Fibroblast of mammary gland (primary cell): ENCODE data around the gene CHRNA3.

Experiments
- DNase-seq: peaks from one replicate; pipeline ENCODE4 v3.0.0-alpha.2; 2010; ENCODE audit warnings: low read depth
- H3K4me3 ChIP-seq: 2 replicates; pipeline ENCODE4 v1.5.1; 2011; ENCODE audit warnings: low read depth, mild to moderate bottlenecking, low read length, moderate library complexity; ENCODE audit not compliant: control insufficient read depth
- CTCF ChIP-seq: conservative IDR thresholded peaks from 2 replicates; pipeline ENCODE4 v1.5.1; 2011; ENCODE audit warnings: low read depth, low read length, inconsistent platforms; ENCODE audit not compliant: control insufficient read depth, insufficient read depth

The CHRNA3 gene

GRCh38 chr15:78620527-78621421 lies at the start of gene CHRNA3:
Gene CHRNA3 (minus strand): TSS chr15:78620996. CDS start chr15:78620794, 202 bp downstream.
- TF ChIP-seq CTCF: no peak
- no peak within 1 kb of the TSS for H3K4me3 ChIP-seq
- DNase-seq: no peak

- DNase-seq: no peak
- no peak for TF ChIP-seq CTCF
- H3K4me3 ChIP-seq: no peak overlapping the region
Observed at GRCh38 chr15:78668987-78669386, 48.2 kb upstream of the CHRNA3 start.

GRCh38 chr15:78667578-78668236 lies 46.9 kb upstream of the CHRNA3 start:
- TF ChIP-seq CTCF: no peak
- no peak for DNase-seq
- H3K4me3 ChIP-seq: no peak overlapping the region

- H3K4me3 ChIP-seq: no peak overlapping the region
- TF ChIP-seq CTCF: no peak
- DNase-seq: no peak
Observed at GRCh38 chr15:78666010-78666409, 45.2 kb upstream of the CHRNA3 start.

- no peak for TF ChIP-seq CTCF
- H3K4me3 ChIP-seq: no peak overlapping the region
- no peak for DNase-seq
Observed at GRCh38 chr15:78663703-78664102, 42.9 kb upstream of the CHRNA3 start.

- no peak for DNase-seq
- H3K4me3 ChIP-seq: no peak overlapping the region
- no peak for TF ChIP-seq CTCF
Observed at GRCh38 chr15:78662028-78662427, 41.2 kb upstream of the CHRNA3 start.
